HepG2 (cell line): ENCODE data around the gene GDPD5. TPM values are rescaled to one million over a fixed set of nuclear protein-coding genes. Genes with fewer than 3 reads are reported as not detected.
A peak's percentile ranks its signal among the peaks of the same experiment; 100 is the strongest.

ENCODE experiments used
- CCAR2 ChIP-seq: fragments of 200-400 bp; formaldehyde crosslinking; optimal IDR thresholded peaks from 2 replicates; pipeline ENCODE3; 2018; ENCODE audit warnings: low read depth, mild to moderate bottlenecking, low read length, moderate library complexity
- DBP ChIP-seq: sonication (generic); formaldehyde crosslinking; IDR thresholded peaks from 2 replicates; pipeline ENCODE4 v1.4.0; 2020; ENCODE audit warnings: missing genetic modification reagents; ENCODE audit errors: not compliant biosample characterization
- E2F1 ChIP-seq: sonication (generic); formaldehyde crosslinking; IDR thresholded peaks from 2 replicates; pipeline ENCODE4 v1.5.0; 2020; ENCODE audit warnings: missing genetic modification reagents
- ETV6 ChIP-seq: sonication (generic); formaldehyde crosslinking; conservative IDR thresholded peaks from 2 replicates; pipeline ENCODE4 v1.4.0; 2020; ENCODE audit warnings: missing genetic modification reagents
- FOXO1 ChIP-seq: sonication (generic); formaldehyde crosslinking; IDR thresholded peaks from 2 replicates; pipeline ENCODE4 v1.4.0; 2020; ENCODE audit warnings: missing genetic modification reagents
- IRF2 ChIP-seq: IDR thresholded peaks from 2 replicates; pipeline ENCODE4 v1.6.1; 2018; ENCODE audit warnings: missing genetic modification reagents, missing compliant biosample characterization
- MZF1 ChIP-seq: sonication (generic); formaldehyde crosslinking; IDR thresholded peaks from 2 replicates; pipeline ENCODE4 v1.8.1; 2023; ENCODE audit warnings: mild to moderate bottlenecking, missing genetic modification reagents, borderline replicate concordance
- PCBP1 ChIP-seq: fragments of 200-400 bp; formaldehyde crosslinking; IDR thresholded peaks from 2 replicates; pipeline ENCODE4 v1.6.1; 2017; ENCODE audit warnings: mild to moderate bottlenecking, low read depth, low read length, borderline replicate concordance
- SOX6 ChIP-seq, 2 experiments: fragments of 450-650 bp in 1 of 2; sonication (generic) in 1 of 2; formaldehyde crosslinking in 1 of 2; IDR thresholded peaks; 2 replicates each; pipeline versions ENCODE4 v1.4.0 to v1.6.1; 2017 to 2020; ENCODE audit warnings: antibody characterized with exemption in 1 of 2, mild to moderate bottlenecking in 1 of 2, missing genetic modification reagents in 1 of 2
- SP4 ChIP-seq: sonication (generic); formaldehyde crosslinking; IDR thresholded peaks from 2 replicates; pipeline ENCODE4 v1.8.1; 2023; ENCODE audit warnings: mild to moderate bottlenecking, missing genetic modification reagents
- STAT5B ChIP-seq: sonication (generic); formaldehyde crosslinking; IDR thresholded peaks from 2 replicates; pipeline ENCODE4 v1.4.0; 2020; ENCODE audit warnings: missing genetic modification reagents
- THAP11 ChIP-seq: IDR thresholded peaks from 2 replicates; pipeline ENCODE4 v1.6.1; 2016; ENCODE audit warnings: missing biosample characterization, missing genetic modification reagents
- TSC22D2 ChIP-seq: sonication (generic); formaldehyde crosslinking; IDR thresholded peaks from 2 replicates; pipeline ENCODE4 v1.5.1; 2020; ENCODE audit warnings: missing genetic modification reagents, mild to moderate bottlenecking, borderline replicate concordance
- YEATS2 ChIP-seq: sonication (generic); formaldehyde crosslinking; IDR thresholded peaks from 2 replicates; pipeline ENCODE4 v1.4.0; 2020; ENCODE audit warnings: missing genetic modification reagents, borderline replicate concordance
- ZBTB10 ChIP-seq: sonication (generic); formaldehyde crosslinking; IDR thresholded peaks from 2 replicates; pipeline ENCODE4 v1.4.0; 2020; ENCODE audit warnings: missing genetic modification reagents, borderline replicate concordance
- ZHX1 ChIP-seq: sonication (generic); formaldehyde crosslinking; IDR thresholded peaks from 2 replicates; pipeline ENCODE4 v1.8.1; 2022; ENCODE audit warnings: low read depth, mild to moderate bottlenecking, missing genetic modification reagents
- ZNF276 ChIP-seq: sonication (generic); formaldehyde crosslinking; IDR thresholded peaks from 2 replicates; pipeline ENCODE4 v1.4.0; 2020; ENCODE audit warnings: mild to moderate bottlenecking, low read depth, missing genetic modification reagents
- ZNF331 ChIP-seq: sonication (generic); formaldehyde crosslinking; IDR thresholded peaks from 2 replicates; pipeline ENCODE4 v1.4.0; 2020; ENCODE audit warnings: missing genetic modification reagents
- ZNF432 ChIP-seq: sonication (generic); formaldehyde crosslinking; IDR thresholded peaks from 2 replicates; pipeline ENCODE4 v1.5.0; 2020; ENCODE audit warnings: missing genetic modification reagents, mild to moderate bottlenecking, borderline replicate concordance
- polyA plus RNA-seq, 8 experiments: library from polyadenylated mRNA; depleted of rRNA in 3 of 8; stranded (reverse) in 7 of 8; unstranded in 1 of 8; fragments of >200 nt; fragmentation: Illumina TruSeq in 4 of 8; extraction: Trizol in 4 of 8; gene quantifications; 2 replicates each; pipeline versions ENCODE4 v1.2.1 to v1.2.3, GENCODE V29; 2011 to 2016; ENCODE audit warnings: low read depth in 4 of 8, missing spikeins in 1 of 8, mixed read lengths in 1 of 8; ENCODE audit not compliant: insufficient read depth in 1 of 8
- total RNA-seq, 5 experiments: library from RNA; depleted of rRNA; stranded (reverse); fragments of >200 nt; fragmentation: Illumina TruSeq; extraction: Trizol; gene quantifications; 2 replicates each; pipeline ENCODE4 v1.2.3, GENCODE V29; 2016; ENCODE audit warnings: low read depth in 1 of 5

GDPD5 gene
- total and polyA plus RNA-seq, 2 of the 13 experiments (the other 11 are each of a cell fraction or from before 2014, with no cell fraction given): 55.0 to 67.5 TPM

GRCh38 chr11:75388386-75389275 is 137.1 kb downstream of the GDPD5 start (continued):
- TF ChIP-seq ZNF276: no peak
- TF ChIP-seq STAT5B (CRISPR knock-in tag): no peak
- no peak for TF ChIP-seq MZF1 (CRISPR knock-in tag)
- no peak for TF ChIP-seq YEATS2 (CRISPR knock-in tag)
- no peak for TF ChIP-seq DBP
- TF ChIP-seq ZNF331 (CRISPR knock-in tag): no peak
- TF ChIP-seq PCBP1: no peak
- peak; percentile 32; the same call in 1 of the 2 replicates for TF ChIP-seq THAP11 (CRISPR knock-in tag)
- 0 out of 2 replicates have a peak, but pooled peaks have one; percentile 22 for TF ChIP-seq SP4
- no peak for TF ChIP-seq ZNF432
- TF ChIP-seq ZBTB10 (CRISPR knock-in tag): no peak
- TF ChIP-seq TSC22D2 (CRISPR knock-in tag): peak; percentile 63; the same call in 1 of the 2 replicates
- no peak for TF ChIP-seq ZHX1 (CRISPR knock-in tag)
- TF ChIP-seq IRF2 (CRISPR knock-in tag): no peak
- no peak for TF ChIP-seq ETV6 (CRISPR knock-in tag)
- no peak for TF ChIP-seq SOX6 (IDR thresholded peaks at IDR 0.05)
- no peak for TF ChIP-seq SOX6 (CRISPR knock-in tag; IDR thresholded peaks at IDR 0.05)
- peak; percentile 24 for TF ChIP-seq CCAR2
- no peak for TF ChIP-seq E2F1 (CRISPR knock-in tag)
- no peak for TF ChIP-seq FOXO1 (CRISPR knock-in tag)
